Embryonic facial prominence (tissue), 1 donor: ENCODE results near the gene HPGDS.
"Not testable (repeated sequence)": the region's sequence is repeated elsewhere in the genome, so short reads cannot be mapped to it uniquely, and the experiment has no call there.

Source experiments
- DNase-seq: peaks from one replicate; pipeline ENCODE4 v3.0.0-alpha.2; 2016; ENCODE audit errors: extremely low spot score

HPGDS gene

DNA sequence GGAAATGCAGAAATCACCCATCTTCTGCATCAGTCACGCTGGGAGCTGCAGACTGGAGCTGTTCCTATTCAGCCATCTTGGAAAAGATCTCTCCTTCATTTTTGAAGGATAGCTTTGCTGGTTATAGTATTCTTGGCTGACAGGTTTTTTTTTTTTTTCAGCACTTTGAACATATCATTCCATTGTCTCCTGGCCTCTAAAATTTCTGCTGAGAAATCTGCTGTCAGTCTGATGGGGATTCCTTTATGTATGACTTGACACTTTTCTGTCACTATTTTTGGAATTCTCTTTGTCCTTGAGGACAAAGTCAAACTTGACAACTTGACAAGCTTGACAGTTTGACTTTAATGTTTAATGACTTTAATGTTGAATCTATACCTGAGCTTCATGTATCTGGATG lies 16.8 kb downstream of the HPGDS start:
- DNase-seq, result no peak

DNA sequence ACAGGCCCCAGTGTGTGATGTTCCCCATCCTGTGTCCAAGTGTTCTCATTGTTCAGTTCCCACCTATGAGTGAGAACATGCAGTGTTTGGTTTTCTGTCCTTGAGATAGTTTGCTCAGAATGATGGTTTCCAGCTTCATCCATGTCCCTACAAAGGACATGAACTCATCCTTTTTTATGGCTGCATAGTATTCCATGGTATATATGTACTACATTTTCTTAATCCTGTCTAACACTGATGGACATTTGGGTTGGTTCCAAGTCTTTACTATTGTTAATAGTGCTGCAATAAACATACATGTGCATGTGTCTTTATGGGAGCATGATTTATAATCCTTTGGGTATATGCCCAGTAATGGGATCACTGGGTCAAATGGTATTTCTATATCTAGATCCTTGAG lies 22.7 kb downstream of the HPGDS start:
- not testable (repeated sequence) for DNase-seq

DNA sequence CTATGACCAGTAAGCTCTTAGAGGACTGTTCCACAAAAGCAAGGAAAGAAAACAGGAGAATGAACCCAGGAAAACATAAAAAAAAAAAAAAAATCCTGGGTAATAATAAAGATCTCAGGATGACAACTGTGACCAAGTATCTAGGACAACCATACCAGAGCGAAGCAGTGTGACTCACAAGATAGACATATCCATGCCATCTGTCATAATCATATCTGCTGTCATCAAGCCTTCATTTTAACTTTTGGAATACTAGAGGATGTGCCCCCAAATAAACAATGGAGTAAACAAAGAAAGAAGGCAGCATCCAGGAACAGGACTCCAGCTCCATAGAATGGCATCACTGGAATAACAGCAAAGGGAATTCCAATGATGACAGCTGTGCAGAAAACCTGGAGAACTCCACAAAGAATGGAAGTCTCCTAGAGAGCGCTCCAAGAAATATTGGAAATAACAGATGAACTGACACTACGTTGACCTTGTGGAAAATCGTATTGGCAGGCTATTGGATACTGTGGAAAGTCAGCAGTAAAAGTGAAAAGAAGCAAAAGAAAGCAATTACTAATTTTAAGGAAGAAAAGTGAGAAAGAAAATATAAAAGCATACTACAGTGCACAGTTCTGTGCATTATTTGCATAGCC lies 35.3 kb downstream of the HPGDS start:
- DNase-seq, result no peak

DNA sequence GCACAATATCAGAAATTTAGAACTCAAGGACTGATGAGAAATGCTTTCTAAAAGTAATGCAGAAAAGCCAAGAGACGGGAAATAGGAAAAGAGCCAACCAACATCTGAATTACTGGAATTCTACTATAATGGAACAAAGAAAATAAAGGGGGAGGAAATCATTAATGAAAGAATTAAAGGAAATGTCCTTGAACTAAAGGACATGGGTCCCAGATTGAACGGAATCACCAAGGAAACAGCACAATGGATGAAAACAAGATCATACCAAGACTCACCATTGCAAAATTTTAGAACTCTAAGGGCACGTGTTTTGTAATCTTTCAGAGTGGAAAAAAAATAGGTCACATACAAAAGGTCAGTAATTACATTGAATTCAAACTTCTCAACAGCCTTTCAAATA lies 35.9 kb downstream of the HPGDS start:
- DNase-seq, result no peak

DNA sequence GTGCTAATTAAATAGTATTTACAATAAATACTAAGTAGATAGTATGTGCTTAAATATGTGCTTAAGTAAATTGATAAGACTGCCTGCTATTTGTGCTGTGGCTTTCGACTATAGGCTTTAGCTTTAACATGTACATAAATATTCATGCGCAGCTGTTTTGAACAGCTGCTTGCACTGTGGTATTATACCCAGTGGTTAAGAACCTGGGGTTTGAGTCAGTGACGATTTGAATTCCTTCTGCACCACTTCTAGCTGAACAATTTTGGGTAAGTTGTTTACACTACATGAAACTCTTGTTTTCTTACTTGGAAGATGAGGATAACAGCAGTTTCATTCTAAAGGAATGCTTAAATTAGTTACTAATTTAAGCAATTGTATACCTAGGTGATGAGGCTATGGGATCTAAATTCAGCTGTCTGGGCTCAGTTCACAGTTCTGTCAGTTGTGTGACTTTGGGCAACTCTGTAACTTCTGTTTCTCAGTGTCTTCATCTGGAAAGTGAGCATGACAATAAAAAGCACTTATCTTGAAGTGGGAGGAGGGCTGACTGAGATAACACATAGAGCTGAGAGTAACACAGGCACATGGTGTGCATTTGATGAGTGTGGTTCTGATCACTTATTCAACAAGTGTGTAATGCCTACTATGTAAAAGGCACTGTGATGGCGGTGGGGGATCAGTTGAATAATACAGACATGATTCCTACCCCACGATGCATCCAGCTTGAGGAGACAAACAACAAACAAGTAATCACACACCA lies 37.0 kb downstream of the HPGDS start:
- DNase-seq, result no peak

DNA sequence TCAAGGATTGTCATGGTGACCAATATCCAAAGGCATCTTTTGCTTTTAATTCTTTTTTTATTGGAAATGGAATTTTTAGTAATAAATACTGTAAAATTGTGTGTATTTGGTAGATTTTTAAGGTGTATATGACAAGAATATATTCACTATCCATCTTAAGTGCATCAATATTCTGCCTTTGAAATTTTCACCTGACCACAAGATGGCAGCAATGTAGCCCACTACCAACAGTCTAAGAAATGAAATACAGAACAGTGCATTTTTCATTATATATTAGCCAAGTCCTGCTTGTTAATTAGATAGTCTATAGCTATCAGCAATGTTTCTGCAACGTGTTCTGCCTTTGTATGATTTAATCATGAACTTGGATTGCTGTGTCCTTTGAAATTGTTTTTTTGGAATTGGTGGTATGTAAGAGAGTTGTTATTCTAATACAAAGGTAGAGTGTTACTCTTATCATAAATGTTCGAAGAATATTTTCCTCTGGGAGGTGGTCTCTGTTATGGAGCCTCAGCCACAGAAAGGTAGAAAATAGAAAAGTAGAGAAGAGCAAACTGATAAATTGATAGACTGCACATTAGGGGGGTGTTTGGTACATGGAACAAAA lies 38.2 kb downstream of the HPGDS start:
- DNase-seq, result no peak

DNA sequence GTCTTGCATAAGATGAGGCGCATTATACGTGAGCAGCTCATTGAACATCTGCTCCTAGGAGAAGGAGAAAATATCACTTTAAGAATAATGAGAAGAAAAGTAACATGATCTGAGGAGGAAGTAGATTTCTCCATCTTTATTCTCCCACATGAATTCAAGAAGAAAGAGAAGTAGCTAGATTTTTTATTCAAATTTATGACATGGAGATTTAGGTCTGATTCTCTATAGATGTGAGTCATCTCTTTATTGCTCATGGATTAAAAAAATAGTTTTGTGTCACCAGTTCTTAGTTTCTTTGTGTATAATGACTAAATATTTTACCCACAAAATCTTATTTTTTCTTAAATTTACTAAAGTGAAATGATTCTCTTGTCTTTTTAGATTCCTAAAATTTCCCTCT lies 40.4 kb downstream of the HPGDS start:
- DNase-seq, result no peak

DNA sequence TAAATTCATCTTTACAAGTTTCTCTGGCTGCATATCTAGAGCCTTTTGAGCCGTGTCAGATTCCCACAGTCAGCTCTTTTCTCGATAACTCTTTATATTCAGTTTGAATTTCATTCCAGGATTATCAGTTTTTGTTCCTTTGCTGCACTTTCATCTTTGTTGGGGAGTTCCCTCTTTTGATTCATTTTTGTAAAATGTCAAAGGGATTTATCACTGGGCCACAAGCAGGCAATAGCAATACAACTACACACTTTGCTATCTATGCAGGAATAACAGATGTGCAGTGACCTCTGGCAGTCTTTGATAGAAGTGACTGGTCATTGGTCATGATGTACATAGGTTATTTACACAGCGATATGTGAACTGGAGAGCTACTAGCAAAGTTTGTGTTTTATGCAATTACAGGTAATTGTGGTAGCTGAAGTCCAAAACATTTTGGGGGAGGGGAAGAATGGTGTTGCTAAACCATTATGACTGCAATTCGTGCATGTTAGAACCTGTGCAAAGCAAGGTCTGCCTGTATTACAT lies 43.8 kb downstream of the HPGDS start:
- no peak for DNase-seq

DNA sequence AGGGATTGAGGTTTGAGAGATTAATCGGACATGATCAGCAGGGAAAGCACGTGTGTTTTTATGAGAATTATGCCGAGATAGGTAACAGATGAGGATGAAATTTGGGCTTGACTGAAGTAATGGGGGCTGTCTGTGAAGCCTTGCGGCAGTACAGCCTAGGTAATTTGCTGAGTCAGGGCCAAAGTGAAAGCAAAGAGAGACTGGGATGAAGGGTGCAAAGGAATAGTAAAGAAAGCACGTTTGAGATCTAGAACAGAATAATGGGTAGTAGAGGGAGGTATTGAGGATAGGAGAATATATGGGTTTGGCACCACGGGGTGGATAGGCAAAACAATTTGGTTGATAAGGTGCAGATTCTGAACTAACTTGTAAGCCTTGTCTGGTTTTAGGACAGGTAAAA lies 47.2 kb downstream of the HPGDS start:
- DNase-seq, result not testable (repeated sequence)

DNA sequence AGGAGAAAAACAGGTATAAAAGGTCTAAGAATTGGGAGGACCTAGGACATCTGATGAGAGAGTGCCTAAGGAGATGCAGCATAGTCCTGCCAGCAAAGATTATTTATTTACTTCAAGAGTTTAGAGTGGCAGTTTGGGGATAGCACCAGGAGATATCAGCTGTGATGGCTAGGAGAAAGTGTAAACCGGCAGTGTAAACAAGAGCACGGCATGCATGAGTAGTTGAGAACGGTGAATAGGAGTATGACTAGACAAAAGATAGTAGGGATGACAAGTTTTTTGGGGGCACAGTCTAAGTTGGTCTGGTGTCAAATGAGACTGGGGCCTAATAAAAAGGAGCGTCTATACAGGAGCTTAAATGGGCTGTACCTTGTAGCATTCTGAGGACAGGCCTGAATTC lies 48.7 kb downstream of the HPGDS start:
- DNase-seq, result not testable (repeated sequence)

DNA sequence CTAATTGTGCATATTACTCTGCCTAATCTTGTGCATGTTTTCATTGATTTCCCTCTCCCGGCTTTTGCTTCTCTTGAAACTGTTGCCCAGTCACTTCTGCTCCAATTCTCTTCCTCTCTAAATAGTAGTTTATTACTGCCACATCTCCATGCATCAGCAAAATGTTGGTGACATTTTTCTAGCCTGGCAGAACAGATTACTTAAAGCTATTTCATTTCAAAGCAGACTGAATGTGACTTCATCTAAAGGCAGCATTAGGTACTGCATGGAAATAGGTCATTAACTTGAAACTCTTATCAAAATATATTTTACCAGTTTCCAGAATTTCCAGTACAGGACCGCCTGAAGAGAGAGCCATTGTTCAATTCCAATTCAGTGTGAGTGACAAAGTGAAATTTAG lies 52.4 kb downstream of the HPGDS start:
- DNase-seq, result no peak

DNA sequence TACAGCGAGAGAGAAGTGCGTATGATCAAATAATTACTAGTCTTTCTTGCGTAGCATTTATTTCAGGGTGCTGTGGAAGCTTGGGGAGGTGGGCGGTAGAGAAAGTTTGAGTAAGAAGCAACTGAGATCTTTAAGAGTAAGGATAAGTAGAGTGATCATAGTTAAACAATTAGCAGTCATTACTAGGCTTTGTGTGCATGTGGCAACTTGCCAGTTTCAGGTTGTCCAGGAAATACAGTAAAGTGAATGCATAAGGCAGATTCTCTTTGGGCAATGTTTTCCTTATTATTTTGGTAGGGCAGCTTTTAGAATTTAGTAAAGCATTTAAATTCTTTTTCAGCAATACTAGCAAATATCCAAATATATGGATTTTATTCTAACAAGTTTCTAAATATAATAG lies 57.0 kb downstream of the HPGDS start:
- DNase-seq, result no peak

DNA sequence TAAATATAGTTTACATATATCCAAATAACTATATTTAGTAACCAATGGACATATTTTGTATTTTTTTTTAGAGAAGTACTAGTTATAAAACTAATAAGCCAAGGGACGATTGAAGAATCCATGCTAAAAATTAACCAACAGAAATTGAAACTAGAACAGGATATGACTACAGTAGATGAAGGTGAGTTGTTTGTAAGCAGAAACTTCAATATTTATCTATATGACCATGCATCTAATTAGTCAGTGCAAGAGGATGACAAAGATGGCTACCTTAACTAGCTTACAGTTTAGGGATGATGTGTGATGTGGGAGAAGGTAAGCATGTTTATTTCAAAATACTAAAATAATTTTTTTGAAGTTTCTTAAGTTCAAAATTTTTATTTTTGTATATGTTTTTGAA lies 57.7 kb downstream of the HPGDS start:
- DNase-seq, result no peak

DNA sequence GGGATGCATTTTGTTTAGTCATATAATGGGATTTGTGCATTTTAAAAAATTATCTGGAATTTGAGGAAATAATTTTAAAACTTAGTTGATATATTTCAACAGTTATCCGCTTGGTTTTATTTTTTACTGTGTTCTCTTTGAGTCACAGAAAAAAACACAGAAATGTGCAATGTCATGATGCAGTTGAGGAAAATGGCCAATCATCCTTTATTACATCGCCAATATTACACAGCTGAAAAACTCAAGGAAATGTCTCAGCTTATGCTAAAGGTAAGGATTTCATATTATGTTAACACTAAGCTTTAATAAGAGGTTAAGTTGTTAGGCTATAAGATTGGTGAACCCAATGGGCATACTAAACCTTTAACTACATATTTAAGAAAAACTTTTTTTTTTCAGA lies 63.9 kb downstream of the HPGDS start:
- no peak for DNase-seq

DNA sequence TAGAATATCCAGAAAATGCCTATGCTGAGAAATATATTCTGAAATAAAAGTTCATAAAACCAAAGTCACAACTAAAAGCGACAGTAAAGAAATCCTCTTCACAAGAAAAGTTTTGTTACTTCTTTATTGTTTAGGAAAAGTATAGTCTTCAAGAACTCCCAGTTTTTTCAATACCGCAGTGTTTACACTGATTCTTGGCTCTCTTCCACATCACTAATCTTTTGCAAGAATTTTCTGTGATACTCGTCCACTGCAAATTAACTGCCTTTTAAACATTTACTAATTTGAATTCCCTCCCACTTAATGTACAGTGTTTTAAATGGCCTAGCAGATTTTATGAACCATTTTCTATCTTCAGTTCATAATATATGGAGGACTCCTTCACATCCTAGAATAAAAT lies 65.1 kb downstream of the HPGDS start:
- no peak for DNase-seq

DNA sequence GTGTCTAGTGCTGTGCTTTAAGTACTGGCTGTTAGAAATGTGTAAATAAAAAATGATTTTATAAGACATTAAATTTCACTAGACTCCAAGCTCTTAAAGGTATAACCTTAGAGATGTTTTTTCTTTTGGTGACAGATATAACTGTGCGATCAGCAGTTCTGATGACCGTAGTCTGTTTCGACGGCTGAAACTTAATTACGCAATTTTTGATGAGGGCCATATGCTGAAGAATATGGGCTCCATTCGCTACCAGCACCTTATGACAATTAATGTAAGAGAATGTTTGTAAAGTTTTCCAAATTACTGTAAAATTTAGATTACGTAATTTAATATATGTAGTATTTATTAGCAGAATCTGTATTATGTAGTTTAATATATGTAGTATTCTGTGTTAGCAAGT lies 66.4 kb downstream of the HPGDS start:
- no peak for DNase-seq

DNA sequence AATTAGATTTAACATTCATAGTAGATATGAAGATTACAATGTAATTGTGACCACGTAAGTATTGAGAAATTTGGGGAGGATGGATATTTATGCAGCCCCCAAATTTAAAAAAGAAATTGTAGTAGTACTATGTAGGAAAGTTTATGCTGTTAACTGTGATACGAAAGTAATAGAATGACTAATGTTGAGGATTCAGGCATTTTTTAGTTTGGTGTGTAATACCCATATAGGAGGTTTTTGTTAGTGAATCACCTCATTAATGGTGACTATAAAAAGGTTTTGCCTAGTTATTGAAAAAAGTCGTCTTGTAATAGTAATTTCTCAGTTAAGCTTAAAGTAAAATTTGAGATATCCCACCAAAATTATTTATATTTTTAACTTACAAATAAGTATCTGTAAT lies 67.7 kb downstream of the HPGDS start:
- no peak for DNase-seq

DNA sequence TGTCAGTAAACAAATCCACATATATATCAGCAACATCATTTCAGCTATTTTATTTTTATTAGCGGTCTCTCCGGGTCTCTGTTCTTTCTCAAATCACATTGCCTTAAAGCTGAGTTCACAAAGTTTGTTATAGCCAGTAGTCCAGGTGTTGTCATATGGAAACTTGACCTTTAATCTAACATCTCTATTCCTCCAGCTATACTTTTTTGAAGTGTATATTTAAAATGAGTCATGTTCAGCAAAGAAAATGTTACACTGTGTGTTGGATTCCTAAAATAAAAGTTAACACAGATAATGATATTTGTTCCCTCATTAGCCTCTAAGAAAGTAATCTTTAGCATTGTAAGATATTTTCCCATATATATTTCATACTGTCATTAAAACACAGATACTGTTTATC lies 71.4 kb downstream of the HPGDS start:
- no peak for DNase-seq

DNA sequence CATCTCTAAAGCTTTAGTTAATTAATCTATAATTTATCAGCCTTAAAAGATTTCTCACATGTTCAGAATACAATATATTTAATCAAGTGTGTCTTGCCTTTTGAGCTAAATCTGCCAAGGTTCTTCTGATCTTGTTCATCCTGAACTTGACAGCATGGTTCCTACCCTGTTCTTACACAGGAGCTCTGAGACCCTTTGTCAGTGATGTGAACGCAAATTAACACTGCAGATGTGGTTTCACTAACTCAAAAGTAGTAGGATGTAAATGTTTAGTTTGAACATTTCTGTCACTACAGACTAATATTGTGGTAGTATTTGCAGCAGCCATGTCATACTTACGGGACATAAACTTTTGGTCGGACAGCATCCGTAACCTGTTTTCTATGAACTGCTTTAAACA lies 75.6 kb downstream of the HPGDS start:
- DNase-seq, result no peak

DNA sequence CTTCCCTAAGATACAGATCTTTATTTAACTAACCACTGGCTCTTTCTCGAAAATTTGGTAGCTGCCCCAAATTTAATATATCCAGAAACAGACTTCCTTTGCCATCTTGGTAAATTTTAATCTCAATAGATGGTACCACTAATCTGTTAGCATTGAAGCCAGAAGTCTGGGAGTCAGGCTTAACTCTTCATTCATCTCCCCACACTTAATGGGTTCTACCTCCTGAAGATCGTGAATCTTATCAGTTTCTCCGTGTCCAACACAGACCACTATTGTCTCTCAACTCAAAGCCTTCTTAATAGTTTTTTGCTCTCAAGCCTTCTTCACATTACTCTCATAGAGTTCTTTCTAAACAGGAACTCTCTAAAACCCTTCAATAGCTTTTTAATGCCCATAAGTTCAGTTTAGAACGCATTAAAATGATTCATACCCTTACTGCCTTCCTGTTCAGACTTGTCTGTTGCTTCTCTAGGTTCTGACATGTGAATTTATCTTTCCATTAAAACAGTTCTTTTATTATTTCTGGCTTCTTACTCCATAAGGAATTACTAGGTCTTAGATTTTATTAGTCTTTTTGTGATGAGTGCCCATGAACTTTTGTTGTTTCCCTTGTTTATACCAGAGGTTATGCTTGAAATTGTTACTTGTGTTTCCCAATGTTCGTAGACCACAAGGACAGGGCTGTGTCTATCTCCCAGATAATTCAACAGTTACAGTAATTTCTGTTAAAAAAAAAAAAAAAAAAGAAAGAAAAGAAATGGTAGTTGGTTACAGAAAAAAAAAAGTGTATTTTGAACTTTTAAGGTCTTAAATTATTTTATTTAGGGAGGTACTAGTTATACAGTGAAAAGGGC lies 80.2 kb downstream of the HPGDS start:
- DNase-seq, result no peak

DNA sequence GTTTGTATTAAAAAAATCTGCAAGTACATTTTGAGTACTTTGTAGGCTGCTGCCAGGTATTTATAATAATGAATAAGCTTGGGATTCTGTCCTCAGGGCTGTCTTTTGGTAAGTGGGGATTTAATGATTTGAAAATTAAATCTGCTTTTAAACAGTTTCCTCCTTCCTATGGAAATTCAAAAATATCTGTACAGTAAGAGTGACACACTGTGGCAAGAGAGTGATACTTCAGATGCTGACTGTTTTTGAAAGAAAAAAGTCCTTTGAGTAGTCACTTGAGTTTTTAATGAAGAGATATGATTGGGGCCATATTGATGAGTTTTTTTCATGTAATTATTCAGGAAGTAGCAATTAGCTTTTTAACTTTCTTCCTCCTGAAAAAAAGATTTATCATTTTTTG lies 85.8 kb downstream of the HPGDS start:
- no peak for DNase-seq

DNA sequence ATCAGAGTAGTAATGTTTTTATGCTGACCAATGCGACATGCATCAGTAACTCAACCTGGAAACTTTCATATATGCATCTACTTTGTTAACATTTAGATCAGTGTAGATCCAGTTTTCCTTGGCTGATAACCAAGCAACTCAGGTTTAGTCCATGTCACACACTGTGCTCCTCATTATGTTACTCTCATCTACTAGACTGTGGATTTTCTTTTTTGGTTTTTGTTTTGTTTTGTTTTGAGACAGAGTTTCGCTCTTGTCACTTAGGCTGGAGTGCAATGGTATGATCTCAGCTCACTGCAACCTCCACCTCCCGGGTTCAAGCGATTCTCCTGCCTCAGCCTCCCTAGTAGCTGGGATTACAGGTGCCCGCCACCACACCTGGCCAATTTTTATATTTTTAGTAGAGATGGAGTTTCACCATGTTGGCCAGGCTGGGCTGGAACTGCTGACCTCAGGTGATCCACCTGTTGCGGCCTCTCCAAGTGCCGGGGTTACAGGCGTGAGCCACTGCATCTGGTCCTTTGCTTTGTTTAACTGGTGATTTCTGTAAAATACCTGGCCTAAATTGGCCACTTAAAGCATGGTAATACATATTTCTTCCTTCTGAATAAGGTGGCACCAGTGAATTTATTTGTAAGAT lies 86.4 kb downstream of the HPGDS start:
- DNase-seq, result no peak
